Caco-2 (cell line): Measurements from ENCODE around the gene LCLAT1. TPM values are rescaled to one million over a fixed set of nuclear protein-coding genes. Genes with fewer than 3 reads are reported as not detected.

Experiments used
- BruUV-seq: library from RNA; stranded (reverse); fragments of 400-500 nt; replicated peaks from 2 replicates; lab custom pipeline; 2021; lab: Mats Ljungman, UMichigan
- CTCF ChIA-PET: fragments of 300-600 bp; sonication (Branson Sonifier 250); formaldehyde crosslinking; loops from one replicate; lab custom pipeline; 2022; ENCODE audit warnings: antibody characterized with exemption; lab: Charles Lee
- POLR2A ChIA-PET: fragments of 300-600 bp; sonication (Branson Sonifier 250); formaldehyde crosslinking; loops from one replicate; lab custom pipeline; 2022; ENCODE audit warnings: antibody characterized with exemption; lab: Charles Lee
- DNase-seq, 2 experiments: peaks; one replicate each; pipeline versions ENCODE4 v3.0.0 to v3.0.0-alpha.2; 2020 to 2022
- H3K27me3 ChIP-seq: replicated peaks from 2 replicates; pipeline ENCODE4 v1.6.0; 2011; ENCODE audit warnings: low read length; ENCODE audit not compliant: control insufficient read depth, insufficient read depth
- H3K36me3 ChIP-seq: 2 replicates; pipeline ENCODE4 v1.5.1; 2011; ENCODE audit warnings: low read length; ENCODE audit not compliant: control insufficient read depth, insufficient read depth
- H3K4me1 ChIP-seq: fragments of 250-450 bp; sonication (Bioruptor Pico); 2 replicates; pipeline ENCODE4 v1.5.1; 2020; ENCODE audit warnings: mild to moderate bottlenecking
- H3K4me3 ChIP-seq: 2 replicates; pipeline ENCODE4 v1.5.1; 2011; ENCODE audit warnings: low read depth, mild to moderate bottlenecking, control low read depth, low read length
- H3K9me3 ChIP-seq: fragments of 250-450 bp; sonication (Bioruptor Pico); 2 replicates; pipeline ENCODE4 v1.5.1; 2020; ENCODE audit warnings: mild to moderate bottlenecking, moderate library complexity
- H3K27ac Mint-ChIP-seq: one replicate; pipeline ENCODE4 v1.8.0; 2022; ENCODE audit warnings: mixed read lengths; ENCODE audit not compliant: unreplicated experiment
- H3K27me3 Mint-ChIP-seq: one replicate; pipeline ENCODE4 v1.8.0; 2022; ENCODE audit warnings: mixed read lengths; ENCODE audit not compliant: insufficient read depth, unreplicated experiment
- H3K36me3 Mint-ChIP-seq: one replicate; pipeline ENCODE4 v1.8.0; 2022; ENCODE audit warnings: mild to moderate bottlenecking, mixed read lengths; ENCODE audit not compliant: insufficient read depth, unreplicated experiment
- H3K4me1 Mint-ChIP-seq: one replicate; pipeline ENCODE4 v1.8.0; 2022; ENCODE audit warnings: low read depth, mixed read lengths; ENCODE audit not compliant: unreplicated experiment
- H3K4me3 Mint-ChIP-seq: one replicate; pipeline ENCODE4 v1.8.0; 2022; ENCODE audit warnings: mild to moderate bottlenecking, moderate library complexity, mixed read lengths; ENCODE audit not compliant: unreplicated experiment
- H3K9me3 Mint-ChIP-seq: one replicate; pipeline ENCODE4 v1.8.0; 2022; ENCODE audit warnings: mixed read lengths; ENCODE audit not compliant: unreplicated experiment
- CTCF ChIP-seq, 2 experiments: fragments of 200-600 bp in 1 of 2; IDR thresholded peaks; 1 replicate in 1 of 2; 2 replicates in 1 of 2; pipeline versions ENCODE4 v1.5.1 to v1.8.0; 2011 to 2022; ENCODE audit warnings: antibody characterized with exemption in 1 of 2, control low read depth in 1 of 2, inconsistent platforms in 1 of 2, low read depth in 1 of 2, low read length in 1 of 2, mild to moderate bottlenecking in 1 of 2, moderate library complexity in 1 of 2; ENCODE audit not compliant: insufficient read depth in 1 of 2, severe bottlenecking in 1 of 2, unreplicated experiment in 1 of 2
- intact Hi-C: fragments of 100-400 bp; cut with micrococcal nuclease; formaldehyde crosslinking; loops from one replicate; pipeline ENCODE4 v1.10.0; 2022; ENCODE audit not compliant: unreplicated experiment
- total RNA-seq: library from RNA; stranded (reverse); gene quantifications from 2 replicates; pipeline ENCODE4 v1.2.3, GENCODE V29; 2022

Gene LCLAT1
- total RNA-seq, 1 experiment from 2014 or later = 52.2 TPM

GRCh38 chr2:30422444-30423040 lies 24.5 kb upstream of the LCLAT1 start:
- BruUV-seq = no TSS peak
- no peak for DNase-seq

GRCh38 chr2:30424231-30424630 lies 22.8 kb upstream of the LCLAT1 start:
- TF ChIP-seq CTCF (IDR thresholded peaks at IDR 0.05; ENCODE audit: insufficient read depth in 1 of 2, low read depth in 1 of 2, low read length in 1 of 2, severe bottlenecking in 1 of 2, unreplicated experiment in 1 of 2) = no peak
- Mint-ChIP-seq H3K27me3 (no peaks in the 10 kb centered on the region), H3K4me3 (no peak overlapping the region), H3K9me3 (peaks cover 7% of the 10 kb centered on the region), H3K36me3 (no peaks in the 10 kb centered on the region), H3K4me1 (peaks cover 36% of the 10 kb centered on the region), H3K27ac (no peak overlapping the region)
- DNase-seq = no peak
- no TSS peak for BruUV-seq
- Histone ChIP-seq H3K36me3 (no peaks in the 10 kb centered on the region), H3K27me3 (no peaks in the 10 kb centered on the region), H3K4me1 (peaks cover 17% of the 10 kb centered on the region), H3K4me3 (no peak overlapping the region), H3K9me3 (no peaks in the 10 kb centered on the region)
- CTCF ChIA-PET = no interaction called here
- POLR2A ChIA-PET = no interaction called here
- intact Hi-C loops = no loop called here

More at GRCh38 chr2:30422444-30423040, 24.5 kb upstream of the LCLAT1 start:
- Mint-ChIP-seq H3K27ac (peak overlapping the region; percentile 27), H3K9me3 (no peaks in the 10 kb centered on the region), H3K27me3 (no peaks in the 10 kb centered on the region), H3K4me1 (peaks cover 23% of the 10 kb centered on the region), H3K36me3 (no peaks in the 10 kb centered on the region), H3K4me3 (no peak overlapping the region)
- Histone ChIP-seq H3K9me3 (no peaks in the 10 kb centered on the region), H3K36me3 (no peaks in the 10 kb centered on the region), H3K4me3 (no peak overlapping the region), H3K4me1 (peaks cover 5% of the 10 kb centered on the region), H3K27me3 (no peaks in the 10 kb centered on the region)
- ChIA-PET CTCF (interaction anchor here (1.5 to 1.6 kb wide), 2 partner anchors 258 to 289 kb away, joined by 8 to 9 read pairs; no protein-coding TSS in a partner anchor), POLR2A (interaction anchor here (0.8 kb wide), 1 partner anchor 24 kb away, joined by 3 read pairs; no protein-coding TSS in a partner anchor)
- no peak for TF ChIP-seq CTCF (IDR thresholded peaks at IDR 0.05; ENCODE audit: insufficient read depth in 1 of 2, low read depth in 1 of 2, low read length in 1 of 2, severe bottlenecking in 1 of 2, unreplicated experiment in 1 of 2)
- intact Hi-C loops = no loop called here

GRCh38 chr2:30425326-30425725 lies 21.7 kb upstream of the LCLAT1 start:
- no peak overlapping the region for H3K4me3 Mint-ChIP-seq
- H3K9me3 Mint-ChIP-seq = peaks cover 7% of the 10 kb centered on the region
- H3K27me3 Mint-ChIP-seq = no peaks in the 10 kb centered on the region
- no peaks in the 10 kb centered on the region for H3K27me3 ChIP-seq
- DNase-seq = no peak
- peaks cover 36% of the 10 kb centered on the region for H3K4me1 Mint-ChIP-seq
- H3K36me3 ChIP-seq = no peaks in the 10 kb centered on the region
- no TSS peak for BruUV-seq
- CTCF ChIA-PET = no interaction called here
- no peaks in the 10 kb centered on the region for H3K9me3 ChIP-seq
- no peaks in the 10 kb centered on the region for H3K36me3 Mint-ChIP-seq
- intact Hi-C loops = no loop called here
- TF ChIP-seq CTCF (IDR thresholded peaks at IDR 0.05; ENCODE audit: insufficient read depth in 1 of 2, low read depth in 1 of 2, low read length in 1 of 2, severe bottlenecking in 1 of 2, unreplicated experiment in 1 of 2) = no peak
- H3K4me1 ChIP-seq = peaks cover 17% of the 10 kb centered on the region
- H3K4me3 ChIP-seq = no peak overlapping the region
- H3K27ac Mint-ChIP-seq = no peak overlapping the region
- POLR2A ChIA-PET = no interaction called here
